GM19328 (cell line): ENCODE data around the gene UBR2.
"Not testable (repeated sequence)": the region's sequence is repeated elsewhere in the genome, so short reads cannot be mapped to it uniquely, and the experiment has no call there.

Experiments used
- ATAC-seq: cut with Tn5 transposase; IDR thresholded peaks from one replicate; pipeline ENCODE4 v1.9.1; 2021; ENCODE audit warnings: mild to moderate bottlenecking, moderate library complexity; ENCODE audit not compliant: unreplicated experiment

The UBR2 gene

GRCh38 chr6:42552380-42552779 is 11.4 kb upstream of the UBR2 start:
- ATAC-seq = no peak

- no peak for ATAC-seq
These were observed 8.1 kb upstream of the UBR2 start for GRCh38 chr6:42555477-42556457.

GRCh38 chr6:42556462-42556861 is 7.4 kb upstream of the UBR2 start:
- no peak for ATAC-seq

- ATAC-seq = not testable (repeated sequence)
These were observed 4.6 kb upstream of the UBR2 start for GRCh38 chr6:42559276-42559675.

GRCh38 chr6:42561986-42562385 is 1.8 kb upstream of the UBR2 start:
- no peak for ATAC-seq

- no peak for ATAC-seq
These were observed 932 bp upstream of the UBR2 start for GRCh38 chr6:42562788-42563405.

- ATAC-seq = no peak
These were observed 637 bp downstream of the UBR2 start for GRCh38 chr6:42564506-42564825.

GRCh38 chr6:42565823-42566613 is 2.2 kb downstream of the UBR2 start:
- ATAC-seq = no peak

GRCh38 chr6:42566614-42567208 is 2.9 kb downstream of the UBR2 start:
- no peak for ATAC-seq

GRCh38 chr6:42567237-42567636 is 3.4 kb downstream of the UBR2 start:
- not testable (repeated sequence) for ATAC-seq

- no peak for ATAC-seq
These were observed 5.5 kb downstream of the UBR2 start for GRCh38 chr6:42569102-42570028.

- no peak for ATAC-seq
These were observed 7.9 kb downstream of the UBR2 start for GRCh38 chr6:42571611-42572342.

- ATAC-seq = peak; percentile 83
These were observed 8.7 kb downstream of the UBR2 start for GRCh38 chr6:42572523-42572922.

GRCh38 chr6:42576538-42576937 is 12.7 kb downstream of the UBR2 start:
- ATAC-seq = not testable (repeated sequence)

- ATAC-seq = no peak
These were observed 34.5 kb downstream of the UBR2 start for GRCh38 chr6:42598300-42598699.

GRCh38 chr6:42599558-42599957 is 35.7 kb downstream of the UBR2 start:
- ATAC-seq = no peak

- ATAC-seq = no peak
These were observed 40.3 kb downstream of the UBR2 start for GRCh38 chr6:42604150-42604549.

GRCh38 chr6:42604699-42605098 is 40.9 kb downstream of the UBR2 start:
- not testable (repeated sequence) for ATAC-seq

GRCh38 chr6:42610416-42610815 is 46.6 kb downstream of the UBR2 start:
- no peak for ATAC-seq
